Neuronal stem cell (in vitro differentiated cells): ENCODE data around the gene MTHFR.

Source experiments
- DNase-seq: peaks from one replicate; pipeline ENCODE4 v3.0.0-alpha.2; 2013; ENCODE audit warnings: low spot score
- H2AFZ ChIP-seq: one replicate; pipeline ENCODE4 v1.6.1; 2013; ENCODE audit warnings: mild to moderate bottlenecking, low read length, inconsistent platforms
- H2AK5ac ChIP-seq: 2 replicates; pipeline ENCODE4 v1.6.1; 2013; ENCODE audit warnings: low read depth, mild to moderate bottlenecking, inconsistent platforms, low read length, moderate library complexity, mixed read lengths
- H2BK120ac ChIP-seq: 2 replicates; pipeline ENCODE4 v1.6.1; 2013; ENCODE audit warnings: low read depth, mild to moderate bottlenecking, inconsistent platforms, low read length, moderate library complexity, mixed read lengths
- H2BK12ac ChIP-seq: one replicate; pipeline ENCODE4 v1.6.1; 2013; ENCODE audit warnings: low read length, inconsistent platforms
- H2BK15ac ChIP-seq: 2 replicates; pipeline ENCODE4 v1.6.1; 2013; ENCODE audit warnings: mild to moderate bottlenecking, low read length, inconsistent platforms, mixed read lengths
- H2BK5ac ChIP-seq: one replicate; pipeline ENCODE4 v1.6.1; 2013; ENCODE audit warnings: inconsistent platforms, mild to moderate bottlenecking, low read length, moderate library complexity
- H3K14ac ChIP-seq: one replicate; pipeline ENCODE4 v1.6.1; 2013; ENCODE audit warnings: low read length, inconsistent platforms
- H3K18ac ChIP-seq: 2 replicates; pipeline ENCODE4 v1.6.1; 2013; ENCODE audit warnings: low read length, inconsistent platforms
- H3K23ac ChIP-seq: 2 replicates; pipeline ENCODE4 v1.6.1; 2013; ENCODE audit warnings: low read depth, mild to moderate bottlenecking, mixed read lengths, low read length, inconsistent platforms; ENCODE audit not compliant: poor library complexity
- H3K27ac ChIP-seq: replicated peaks from 3 replicates; pipeline ENCODE4 v1.5.1; 2013; ENCODE audit warnings: low read length, inconsistent platforms
- H3K27me3 ChIP-seq, 3 experiments: 2 replicates each; pipeline ENCODE4 v1.6.1; 2013; ENCODE audit warnings: low read length in 3 of 3, mild to moderate bottlenecking in 2 of 3, inconsistent platforms in 1 of 3, low read depth in 1 of 3, mixed read lengths in 1 of 3, moderate library complexity in 1 of 3; ENCODE audit not compliant: control insufficient read depth in 3 of 3, insufficient read depth in 3 of 3
- H3K36me3 ChIP-seq, 2 donors: replicated peaks in 1 of 2; 2 replicates each; pipeline ENCODE4 v1.6.1; 2013; ENCODE audit warnings: low read length in 2 of 2; ENCODE audit not compliant: control insufficient read depth in 2 of 2, insufficient read depth in 2 of 2
- H3K4ac ChIP-seq: 2 replicates; pipeline ENCODE4 v1.6.1; 2013; ENCODE audit warnings: inconsistent platforms, mild to moderate bottlenecking, low read length, moderate library complexity
- H3K4me1 ChIP-seq, 2 donors: 1 replicate in 1 of 2; 2 replicates in 1 of 2; pipeline ENCODE4 v1.6.1; 2013; ENCODE audit warnings: low read length in 2 of 2, low read depth in 1 of 2; ENCODE audit not compliant: control insufficient read depth in 2 of 2, insufficient read depth in 1 of 2
- H3K4me2 ChIP-seq: one replicate; pipeline ENCODE4 v1.6.1; 2013; ENCODE audit warnings: mild to moderate bottlenecking, low read length, inconsistent platforms; ENCODE audit not compliant: insufficient read depth, poor library complexity, severe bottlenecking
- H3K4me3 ChIP-seq, 2 donors: 2 replicates each; pipeline ENCODE4 v1.5.1; 2013; ENCODE audit warnings: low read length in 2 of 2, mild to moderate bottlenecking in 2 of 2, inconsistent platforms in 1 of 2, moderate library complexity in 1 of 2
- H3K79me1 ChIP-seq: one replicate; pipeline ENCODE4 v1.6.1; 2013; ENCODE audit warnings: low read depth, mild to moderate bottlenecking, inconsistent platforms, low read length, moderate library complexity
- H3K9ac ChIP-seq: one replicate; pipeline ENCODE4 v1.6.1; 2013; ENCODE audit warnings: mild to moderate bottlenecking, low read depth, low read length, inconsistent platforms; ENCODE audit not compliant: poor library complexity
- H3K9me3 ChIP-seq, 2 donors: replicated peaks in 1 of 2; 2 replicates each; pipeline versions ENCODE3 to v1.6.1; 2013; ENCODE audit warnings: low read length in 2 of 2, mild to moderate bottlenecking in 2 of 2, inconsistent platforms in 1 of 2, low read depth in 1 of 2, mixed read lengths in 1 of 2, moderate library complexity in 1 of 2; ENCODE audit not compliant: control insufficient read depth in 2 of 2, insufficient read depth in 1 of 2
- H4K8ac ChIP-seq: one replicate; pipeline ENCODE4 v1.6.1; 2013; ENCODE audit warnings: low read depth, mild to moderate bottlenecking, inconsistent platforms, low read length, moderate library complexity
- H4K91ac ChIP-seq: one replicate; pipeline ENCODE4 v1.6.1; 2013; ENCODE audit warnings: low read length, low read depth, mild to moderate bottlenecking, inconsistent platforms; ENCODE audit not compliant: poor library complexity
- WGBS, 2 donors: extraction: QIAGEN DNeasy Blood & Tissue Kit; methylation state at CpG; one replicate each; pipeline ENCODE4 v1.1.7; 2013; ENCODE audit warnings: missing lambda C conversion rate in 2 of 2, mixed read lengths in 1 of 2; ENCODE audit not compliant: insufficient read length in 2 of 2, insufficient replicate concordance in 1 of 2; ENCODE audit errors: extremely low coverage in 2 of 2; 5-methylcytosine and 5-hydroxymethylcytosine counted together

The MTHFR gene

DNA sequence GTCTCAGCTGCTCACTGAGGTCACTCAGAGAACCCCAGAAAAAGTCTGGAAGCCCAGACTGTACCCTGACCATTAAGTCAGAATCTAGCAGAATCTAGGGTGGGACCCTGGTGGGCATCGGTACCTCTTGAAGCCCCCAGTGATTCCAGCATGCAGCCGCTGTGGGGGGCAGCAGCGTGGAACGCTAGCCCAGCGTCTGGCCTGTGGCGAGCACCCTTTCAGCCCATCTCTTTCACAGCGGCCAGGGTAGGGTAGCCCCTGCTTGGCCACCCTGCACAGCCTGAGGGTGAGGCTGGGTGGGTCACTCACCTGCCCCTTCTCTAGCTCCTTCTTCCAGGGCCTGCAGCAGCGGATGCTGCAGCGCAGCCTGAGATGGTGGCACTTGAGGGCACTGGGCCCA, 27.4 kb downstream of the MTHFR start:
- Histone ChIP-seq H3K27me3 (peaks cover 0 to 12% (median 0%) of the 10 kb centered on the region in 3 experiments), H2BK5ac (no peak overlapping the region)
- no CpG with 5 or more reads among the region's 9 CpGs for WGBS, 2 donors

DNA sequence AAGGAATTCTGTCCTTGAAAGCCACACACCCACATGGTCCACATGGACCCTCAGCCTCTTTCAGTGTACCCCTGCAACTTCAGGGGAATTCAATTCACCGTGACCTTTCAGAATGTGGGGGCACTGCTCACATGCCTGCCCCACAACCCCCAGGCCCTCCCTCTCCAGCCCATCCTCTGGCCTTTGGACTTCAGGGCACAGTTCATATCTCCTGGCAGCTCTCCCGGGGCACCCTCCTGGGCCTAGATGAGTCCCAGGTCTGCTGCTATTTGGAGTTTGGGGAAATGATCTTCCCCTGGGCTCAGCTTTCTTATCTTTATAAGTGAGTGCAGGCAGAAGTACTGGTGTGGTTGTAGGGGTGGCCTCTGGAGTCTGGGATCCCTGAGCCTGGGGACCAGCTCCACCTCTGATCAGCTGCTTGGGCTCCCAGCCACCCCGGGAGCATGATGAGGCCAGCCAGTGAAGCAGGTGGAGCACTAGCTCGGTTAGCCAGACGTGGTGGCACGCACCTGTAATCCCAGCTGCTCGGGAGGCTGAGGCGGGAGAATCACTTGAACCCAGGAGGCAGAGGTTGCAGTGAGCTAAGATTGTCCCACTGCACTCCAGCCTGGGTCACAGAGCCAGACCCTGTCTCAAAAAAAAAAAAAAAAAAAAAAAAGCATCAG, 28.0 kb downstream of the MTHFR start:
- no peaks in the 10 kb centered on the region for H3K9me3 ChIP-seq
- no peak overlapping the region for H3K9ac ChIP-seq
- H3K27me3 ChIP-seq, result peaks cover 0 to 12% (median 0%) of the 10 kb centered on the region in 3 experiments
- no peaks in the 10 kb centered on the region for H3K79me1 ChIP-seq
- DNase-seq, result no peak
- no peak overlapping the region for H4K91ac ChIP-seq
- no peak overlapping the region for H2AK5ac ChIP-seq
- H2BK5ac ChIP-seq, result no peak overlapping the region
- H3K4ac ChIP-seq, result no peak overlapping the region
- H2AFZ ChIP-seq, result no peak overlapping the region
- no peak overlapping the region for H2BK120ac ChIP-seq
- no peak overlapping the region for H3K27ac ChIP-seq
- no peak overlapping the region for H3K23ac ChIP-seq
- H3K14ac ChIP-seq, result no peak overlapping the region
- no peak overlapping the region for H2BK12ac ChIP-seq
- H3K18ac ChIP-seq, result no peak overlapping the region
- H3K4me1 ChIP-seq, result no peaks in the 10 kb centered on the region
- H2BK15ac ChIP-seq, result no peak overlapping the region
- peak overlapping the region in 1 of 2 donors; percentile 41 for H3K4me3 ChIP-seq
- WGBS, 2 donors, result no CpG with 5 or more reads among the region's 8 CpGs
- no peak overlapping the region for H3K4me2 ChIP-seq
- H3K36me3 ChIP-seq, result no peaks in the 10 kb centered on the region
- H4K8ac ChIP-seq, result no peak overlapping the region

More for the DNA sequence above, 27.4 kb downstream of the MTHFR start:
- no peak overlapping the region for H4K91ac ChIP-seq
- H3K14ac ChIP-seq, result peak overlapping the region; percentile 94
- H3K79me1 ChIP-seq, result no peaks in the 10 kb centered on the region
- no peak overlapping the region for H3K4me3 ChIP-seq
- no peaks in the 10 kb centered on the region for H3K4me1 ChIP-seq
- H3K9ac ChIP-seq, result no peak overlapping the region
- peak overlapping the region; percentile 96 for H2BK15ac ChIP-seq
- H3K36me3 ChIP-seq, result no peaks in the 10 kb centered on the region
- H2BK120ac ChIP-seq, result no peak overlapping the region
- peak overlapping the region; percentile 92 for H2AK5ac ChIP-seq
- H3K4ac ChIP-seq, result no peak overlapping the region
- no peak for DNase-seq
- no peak overlapping the region for H2AFZ ChIP-seq
- H3K9me3 ChIP-seq, result no peaks in the 10 kb centered on the region
- peak overlapping the region; percentile 70 for H3K18ac ChIP-seq
- peak overlapping the region; percentile 80 for H3K23ac ChIP-seq
- no peak overlapping the region for H3K27ac ChIP-seq
- no peak overlapping the region for H3K4me2 ChIP-seq
- H2BK12ac ChIP-seq, result no peak overlapping the region
- H4K8ac ChIP-seq, result no peak overlapping the region

DNA sequence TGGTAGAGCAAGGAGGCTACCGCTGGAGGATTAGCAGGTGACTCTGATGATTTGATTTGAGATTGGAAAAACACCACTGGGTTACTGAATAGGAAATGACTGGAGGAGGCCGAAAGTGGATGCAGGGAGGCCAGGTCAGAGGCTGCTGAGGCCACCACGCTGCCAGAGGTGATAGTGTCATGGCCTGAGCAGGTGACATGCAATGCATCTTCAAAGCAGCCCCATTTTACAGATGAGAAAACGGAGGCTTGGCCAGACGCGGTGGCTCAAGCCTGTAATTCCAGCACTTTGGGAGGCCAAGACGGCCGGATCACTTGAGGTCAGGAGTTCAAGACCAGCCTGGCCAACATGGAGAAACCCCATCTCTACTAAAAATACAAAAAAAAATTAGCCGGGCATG, 31.0 kb downstream of the MTHFR start:
- H3K23ac ChIP-seq, result no peak overlapping the region
- no peak for DNase-seq
- H3K27me3 ChIP-seq, result peaks cover 0 to 12% (median 0%) of the 10 kb centered on the region in 3 experiments
- H2BK120ac ChIP-seq, result no peak overlapping the region
- no peaks in the 10 kb centered on the region for H3K4me1 ChIP-seq
- no peak overlapping the region for H4K91ac ChIP-seq
- H3K27ac ChIP-seq, result no peak overlapping the region
- H3K4me3 ChIP-seq, result no peak overlapping the region
- no peak overlapping the region for H4K8ac ChIP-seq
- no peak overlapping the region for H2BK5ac ChIP-seq
- H2AK5ac ChIP-seq, result no peak overlapping the region
- H3K4me2 ChIP-seq, result no peak overlapping the region
- WGBS, 2 donors, result no CpG with 5 or more reads among the region's 9 CpGs
- no peak overlapping the region for H2BK12ac ChIP-seq
- no peak overlapping the region for H2AFZ ChIP-seq
- no peak overlapping the region for H2BK15ac ChIP-seq
- no peaks in the 10 kb centered on the region for H3K9me3 ChIP-seq
- H3K4ac ChIP-seq, result no peak overlapping the region
- no peak overlapping the region for H3K18ac ChIP-seq
- no peak overlapping the region for H3K9ac ChIP-seq
- no peaks in the 10 kb centered on the region for H3K79me1 ChIP-seq
- no peak overlapping the region for H3K14ac ChIP-seq
- no peaks in the 10 kb centered on the region for H3K36me3 ChIP-seq

DNA sequence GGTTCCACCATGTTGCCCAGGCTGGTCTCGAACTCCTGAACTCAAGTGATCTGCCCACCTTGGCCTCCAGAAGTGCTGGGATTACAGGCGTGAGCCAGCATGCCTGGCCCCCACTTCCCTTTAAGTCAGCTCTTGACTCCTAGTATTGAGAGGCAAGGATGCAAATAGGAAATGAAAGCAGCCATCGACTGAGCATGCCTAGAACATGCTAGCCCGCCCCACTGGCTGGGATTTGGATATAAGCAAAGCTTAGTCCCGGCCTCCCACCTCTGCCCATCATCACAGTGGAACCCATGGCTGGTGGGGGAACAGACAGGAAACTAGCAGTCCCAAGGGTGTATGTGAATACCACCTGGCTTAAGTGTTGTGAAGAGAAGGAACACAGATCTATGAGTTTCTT, 33.3 kb downstream of the MTHFR start:
- no peak overlapping the region for H2AK5ac ChIP-seq
- peak overlapping the region; percentile 53 for H2AFZ ChIP-seq
- no peak overlapping the region for H3K23ac ChIP-seq
- H4K8ac ChIP-seq, result no peak overlapping the region
- no peaks in the 10 kb centered on the region for H3K36me3 ChIP-seq
- H3K4me1 ChIP-seq, result no peaks in the 10 kb centered on the region
- H2BK120ac ChIP-seq, result no peak overlapping the region
- no peak overlapping the region for H3K4ac ChIP-seq
- no peaks in the 10 kb centered on the region for H3K9me3 ChIP-seq
- no peak overlapping the region for H3K14ac ChIP-seq
- no peak overlapping the region for H2BK12ac ChIP-seq
- WGBS, 2 donors, result no CpG with 5 or more reads among the region's 5 CpGs
- no peak overlapping the region for H3K9ac ChIP-seq
- H3K79me1 ChIP-seq, result no peaks in the 10 kb centered on the region
- no peak overlapping the region for H3K27ac ChIP-seq
- DNase-seq, result no peak
- peak overlapping the region; percentile 52 for H3K18ac ChIP-seq
- H3K4me2 ChIP-seq, result no peak overlapping the region
- H2BK15ac ChIP-seq, result no peak overlapping the region
- H2BK5ac ChIP-seq, result no peak overlapping the region
- H3K27me3 ChIP-seq, result peaks cover 0 to 17% (median 0%) of the 10 kb centered on the region in 3 experiments
- H3K4me3 ChIP-seq, result no peak overlapping the region
- no peak overlapping the region for H4K91ac ChIP-seq
